SK-N-SH treated with all-trans-retinoic acid at 6 μM for 48 hours (cell line): Measurements from ENCODE around the gene PLS3.

Experiments used
- ATAC-seq: fragments of 200-7000 bp; cut with Tn5 transposase; 3 replicates; pipeline ENCODE4 v1.9.1; 2020; ENCODE audit warnings: mild to moderate bottlenecking, moderate library complexity
- ARNTL ChIP-seq: fragments of 450-650 bp; formaldehyde crosslinking; IDR thresholded peaks from 2 replicates; pipeline ENCODE4 v1.5.0; 2020; ENCODE audit warnings: low read depth, mild to moderate bottlenecking, moderate library complexity, borderline replicate concordance
- BACH2 ChIP-seq: fragments of 250-450 bp; sonication (Bioruptor Pico); IDR thresholded peaks from 2 replicates; pipeline ENCODE4 v1.9.0; 2021; ENCODE audit warnings: mild to moderate bottlenecking, borderline replicate concordance
- CSDC2 ChIP-seq: fragments of 250-450 bp; sonication (Bioruptor Pico); IDR thresholded peaks from 2 replicates; pipeline ENCODE4 v1.5.0; 2020; ENCODE audit warnings: mild to moderate bottlenecking, moderate library complexity
- ESRRG ChIP-seq: fragments of 250-450 bp; sonication (Bioruptor Pico); IDR thresholded peaks from 2 replicates; pipeline ENCODE4 v1.6.1; 2021; ENCODE audit warnings: mild to moderate bottlenecking
- GLIS3 ChIP-seq: fragments of 250-450 bp; sonication (Bioruptor Pico); IDR thresholded peaks from 2 replicates; pipeline ENCODE4 v1.5.0; 2020; ENCODE audit warnings: mild to moderate bottlenecking, moderate library complexity
- ISL1 ChIP-seq: fragments of 250-450 bp; sonication (Bioruptor Pico); IDR thresholded peaks from 2 replicates; pipeline ENCODE4 v2.1.2; 2022; ENCODE audit warnings: mild to moderate bottlenecking, moderate library complexity
- PPARA ChIP-seq: fragments of 250-450 bp; sonication (Bioruptor Pico); IDR thresholded peaks from 2 replicates; pipeline ENCODE4 v1.5.0; 2020; ENCODE audit warnings: mild to moderate bottlenecking, borderline replicate concordance
- RARB ChIP-seq: fragments of 250-450 bp; sonication (Bioruptor Pico); IDR thresholded peaks from 2 replicates; pipeline ENCODE4 v1.8.0; 2021; ENCODE audit warnings: mild to moderate bottlenecking, moderate library complexity
- TCF4 ChIP-seq: fragments of 250-450 bp; sonication (Bioruptor Pico); IDR thresholded peaks from 2 replicates; pipeline ENCODE4 v1.8.0; 2021; ENCODE audit warnings: mild to moderate bottlenecking, moderate library complexity, borderline replicate concordance
- ZC3H10 ChIP-seq: fragments of 250-450 bp; sonication (Bioruptor Pico); IDR thresholded peaks from 2 replicates; pipeline ENCODE4 v1.5.1; 2021; ENCODE audit warnings: mild to moderate bottlenecking, moderate library complexity
- ZFP30 ChIP-seq: fragments of 450-650 bp; formaldehyde crosslinking; IDR thresholded peaks from 2 replicates; pipeline ENCODE4 v1.5.0; 2022; ENCODE audit warnings: mild to moderate bottlenecking, moderate library complexity
- ZNF565 ChIP-seq: fragments of 450-650 bp; formaldehyde crosslinking; conservative IDR thresholded peaks from 2 replicates; pipeline ENCODE4 v1.5.0; 2020; ENCODE audit warnings: low read depth, mild to moderate bottlenecking, moderate library complexity
- ZNF70 ChIP-seq: fragments of 450-650 bp; formaldehyde crosslinking; IDR thresholded peaks from 2 replicates; pipeline ENCODE4 v1.5.0; 2020; ENCODE audit warnings: mild to moderate bottlenecking, moderate library complexity
- TF ChIP-seq, protein P1 (sequence below): fragments of 250-450 bp; sonication (Bioruptor Pico); IDR thresholded peaks from 2 replicates; pipeline ENCODE4 v1.8.0; 2020; ENCODE audit warnings: mild to moderate bottlenecking, moderate library complexity, borderline replicate concordance
- TF ChIP-seq, protein P2 (sequence below): fragments of 250-450 bp; sonication (Bioruptor Pico); IDR thresholded peaks from 2 replicates; pipeline ENCODE4 v1.5.1; 2020; ENCODE audit warnings: low read depth, mild to moderate bottlenecking, moderate library complexity
- TF ChIP-seq, protein P3 (sequence below): fragments of 250-450 bp; sonication (Bioruptor Pico); IDR thresholded peaks from 2 replicates; pipeline ENCODE4 v1.8.0; 2021; ENCODE audit warnings: low read depth, mild to moderate bottlenecking, moderate library complexity, borderline replicate concordance
- TF ChIP-seq, protein P4 (sequence below): fragments of 250-450 bp; sonication (Bioruptor Pico); IDR thresholded peaks from 2 replicates; pipeline ENCODE4 v1.5.1; 2021; ENCODE audit warnings: mild to moderate bottlenecking, moderate library complexity
- TF ChIP-seq, protein P5 (sequence below): fragments of 250-450 bp; sonication (Bioruptor Pico); IDR thresholded peaks from 2 replicates; pipeline ENCODE4 v1.5.0; 2020; ENCODE audit warnings: mild to moderate bottlenecking, moderate library complexity

PLS3 gene

DNA sequence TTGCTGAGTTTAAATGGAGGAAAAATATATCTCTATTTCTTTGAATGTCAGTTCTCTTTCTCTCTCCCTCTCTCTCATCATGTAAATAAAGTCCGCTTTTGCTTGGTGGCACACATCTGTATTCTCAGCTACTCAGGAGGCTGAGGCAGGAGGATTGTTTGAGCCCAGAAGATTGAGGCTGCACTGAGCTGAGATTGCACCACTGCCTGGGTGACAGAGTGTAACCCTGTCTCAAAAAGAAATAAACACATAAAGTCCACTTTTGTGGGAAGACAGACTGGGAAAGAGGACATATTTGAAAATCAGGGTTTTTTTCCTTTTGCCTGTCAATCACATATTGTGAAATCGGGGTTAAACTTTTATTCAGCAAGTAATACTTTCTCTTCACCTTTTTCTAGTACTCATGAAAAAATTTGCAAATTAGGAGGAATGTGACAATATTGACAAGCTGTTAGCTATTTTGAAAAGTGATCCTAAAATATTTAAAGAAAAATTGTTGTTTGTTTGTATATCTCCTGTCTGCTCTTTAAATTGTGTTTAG lies 42.6 kb downstream of the PLS3 start:
- ATAC-seq = no peak
- TF ChIP-seq ZC3H10 (CRISPR knock-in tag) (no peak), ISL1 (CRISPR knock-in tag) (no peak), GLIS3 (CRISPR knock-in tag) (no peak), CSDC2 (no peak), BACH2 (no peak), ARNTL (no peak)
- TF ChIP-seq, protein P1, sequence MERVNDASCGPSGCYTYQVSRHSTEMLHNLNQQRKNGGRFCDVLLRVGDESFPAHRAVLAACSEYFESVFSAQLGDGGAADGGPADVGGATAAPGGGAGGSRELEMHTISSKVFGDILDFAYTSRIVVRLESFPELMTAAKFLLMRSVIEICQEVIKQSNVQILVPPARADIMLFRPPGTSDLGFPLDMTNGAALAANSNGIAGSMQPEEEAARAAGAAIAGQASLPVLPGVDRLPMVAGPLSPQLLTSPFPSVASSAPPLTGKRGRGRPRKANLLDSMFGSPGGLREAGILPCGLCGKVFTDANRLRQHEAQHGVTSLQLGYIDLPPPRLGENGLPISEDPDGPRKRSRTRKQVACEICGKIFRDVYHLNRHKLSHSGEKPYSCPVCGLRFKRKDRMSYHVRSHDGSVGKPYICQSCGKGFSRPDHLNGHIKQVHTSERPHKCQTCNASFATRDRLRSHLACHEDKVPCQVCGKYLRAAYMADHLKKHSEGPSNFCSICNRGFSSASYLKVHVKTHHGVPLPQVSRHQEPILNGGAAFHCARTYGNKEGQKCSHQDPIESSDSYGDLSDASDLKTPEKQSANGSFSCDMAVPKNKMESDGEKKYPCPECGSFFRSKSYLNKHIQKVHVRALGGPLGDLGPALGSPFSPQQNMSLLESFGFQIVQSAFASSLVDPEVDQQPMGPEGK (CRISPR knock-in tag) = no peak

DNA sequence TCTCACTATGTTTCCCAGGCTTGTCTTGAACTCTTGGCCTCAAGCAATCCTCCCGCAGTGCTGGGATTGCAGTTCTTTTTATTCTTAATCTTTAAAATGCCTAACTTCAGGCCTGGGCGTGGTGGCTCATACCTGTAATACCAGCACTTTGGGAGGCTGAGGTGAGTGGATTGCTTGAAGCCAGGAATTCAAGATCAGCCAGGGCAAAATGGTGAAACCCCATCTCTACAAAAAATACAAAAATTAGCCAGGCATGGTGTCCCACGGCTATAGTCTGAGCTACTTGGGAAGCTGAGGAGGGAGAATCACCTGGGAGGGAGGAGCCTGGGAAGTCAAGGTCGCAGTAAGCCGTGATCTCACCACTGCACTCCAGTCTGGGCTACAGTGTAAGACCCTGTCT lies 45.9 kb downstream of the PLS3 start:
- ATAC-seq = no peak
- TF ChIP-seq, protein P2, sequence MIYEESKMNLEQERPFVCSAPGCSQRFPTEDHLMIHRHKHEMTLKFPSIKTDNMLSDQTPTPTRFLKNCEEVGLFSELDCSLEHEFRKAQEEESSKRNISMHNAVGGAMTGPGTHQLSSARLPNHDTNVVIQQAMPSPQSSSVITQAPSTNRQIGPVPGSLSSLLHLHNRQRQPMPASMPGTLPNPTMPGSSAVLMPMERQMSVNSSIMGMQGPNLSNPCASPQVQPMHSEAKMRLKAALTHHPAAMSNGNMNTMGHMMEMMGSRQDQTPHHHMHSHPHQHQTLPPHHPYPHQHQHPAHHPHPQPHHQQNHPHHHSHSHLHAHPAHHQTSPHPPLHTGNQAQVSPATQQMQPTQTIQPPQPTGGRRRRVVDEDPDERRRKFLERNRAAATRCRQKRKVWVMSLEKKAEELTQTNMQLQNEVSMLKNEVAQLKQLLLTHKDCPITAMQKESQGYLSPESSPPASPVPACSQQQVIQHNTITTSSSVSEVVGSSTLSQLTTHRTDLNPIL (CRISPR knock-in tag) = no peak
- TF ChIP-seq, protein P3, sequence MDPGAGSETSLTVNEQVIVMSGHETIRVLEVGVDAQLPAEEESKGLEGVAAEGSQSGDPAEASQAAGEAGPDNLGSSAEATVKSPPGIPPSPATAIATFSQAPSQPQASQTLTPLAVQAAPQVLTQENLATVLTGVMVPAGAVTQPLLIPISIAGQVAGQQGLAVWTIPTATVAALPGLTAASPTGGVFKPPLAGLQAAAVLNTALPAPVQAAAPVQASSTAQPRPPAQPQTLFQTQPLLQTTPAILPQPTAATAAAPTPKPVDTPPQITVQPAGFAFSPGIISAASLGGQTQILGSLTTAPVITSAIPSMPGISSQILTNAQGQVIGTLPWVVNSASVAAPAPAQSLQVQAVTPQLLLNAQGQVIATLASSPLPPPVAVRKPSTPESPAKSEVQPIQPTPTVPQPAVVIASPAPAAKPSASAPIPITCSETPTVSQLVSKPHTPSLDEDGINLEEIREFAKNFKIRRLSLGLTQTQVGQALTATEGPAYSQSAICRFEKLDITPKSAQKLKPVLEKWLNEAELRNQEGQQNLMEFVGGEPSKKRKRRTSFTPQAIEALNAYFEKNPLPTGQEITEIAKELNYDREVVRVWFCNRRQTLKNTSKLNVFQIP (CRISPR knock-in tag) = no peak
- TF ChIP-seq BACH2 (no peak), GLIS3 (CRISPR knock-in tag) (no peak), ZFP30 (no peak), ESRRG (CRISPR knock-in tag) (no peak), TCF4 (no peak), ISL1 (CRISPR knock-in tag) (no peak), ZNF565 (CRISPR knock-in tag) (no peak), ZNF70 (CRISPR knock-in tag) (no peak)
- TF ChIP-seq, protein P4, sequence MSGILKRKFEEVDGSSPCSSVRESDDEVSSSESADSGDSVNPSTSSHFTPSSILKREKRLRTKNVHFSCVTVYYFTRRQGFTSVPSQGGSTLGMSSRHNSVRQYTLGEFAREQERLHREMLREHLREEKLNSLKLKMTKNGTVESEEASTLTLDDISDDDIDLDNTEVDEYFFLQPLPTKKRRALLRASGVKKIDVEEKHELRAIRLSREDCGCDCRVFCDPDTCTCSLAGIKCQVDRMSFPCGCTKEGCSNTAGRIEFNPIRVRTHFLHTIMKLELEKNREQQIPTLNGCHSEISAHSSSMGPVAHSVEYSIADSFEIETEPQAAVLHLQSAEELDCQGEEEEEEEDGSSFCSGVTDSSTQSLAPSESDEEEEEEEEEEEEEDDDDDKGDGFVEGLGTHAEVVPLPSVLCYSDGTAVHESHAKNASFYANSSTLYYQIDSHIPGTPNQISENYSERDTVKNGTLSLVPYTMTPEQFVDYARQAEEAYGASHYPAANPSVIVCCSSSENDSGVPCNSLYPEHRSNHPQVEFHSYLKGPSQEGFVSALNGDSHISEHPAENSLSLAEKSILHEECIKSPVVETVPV (CRISPR knock-in tag) = no peak
- TF ChIP-seq, protein P5, sequence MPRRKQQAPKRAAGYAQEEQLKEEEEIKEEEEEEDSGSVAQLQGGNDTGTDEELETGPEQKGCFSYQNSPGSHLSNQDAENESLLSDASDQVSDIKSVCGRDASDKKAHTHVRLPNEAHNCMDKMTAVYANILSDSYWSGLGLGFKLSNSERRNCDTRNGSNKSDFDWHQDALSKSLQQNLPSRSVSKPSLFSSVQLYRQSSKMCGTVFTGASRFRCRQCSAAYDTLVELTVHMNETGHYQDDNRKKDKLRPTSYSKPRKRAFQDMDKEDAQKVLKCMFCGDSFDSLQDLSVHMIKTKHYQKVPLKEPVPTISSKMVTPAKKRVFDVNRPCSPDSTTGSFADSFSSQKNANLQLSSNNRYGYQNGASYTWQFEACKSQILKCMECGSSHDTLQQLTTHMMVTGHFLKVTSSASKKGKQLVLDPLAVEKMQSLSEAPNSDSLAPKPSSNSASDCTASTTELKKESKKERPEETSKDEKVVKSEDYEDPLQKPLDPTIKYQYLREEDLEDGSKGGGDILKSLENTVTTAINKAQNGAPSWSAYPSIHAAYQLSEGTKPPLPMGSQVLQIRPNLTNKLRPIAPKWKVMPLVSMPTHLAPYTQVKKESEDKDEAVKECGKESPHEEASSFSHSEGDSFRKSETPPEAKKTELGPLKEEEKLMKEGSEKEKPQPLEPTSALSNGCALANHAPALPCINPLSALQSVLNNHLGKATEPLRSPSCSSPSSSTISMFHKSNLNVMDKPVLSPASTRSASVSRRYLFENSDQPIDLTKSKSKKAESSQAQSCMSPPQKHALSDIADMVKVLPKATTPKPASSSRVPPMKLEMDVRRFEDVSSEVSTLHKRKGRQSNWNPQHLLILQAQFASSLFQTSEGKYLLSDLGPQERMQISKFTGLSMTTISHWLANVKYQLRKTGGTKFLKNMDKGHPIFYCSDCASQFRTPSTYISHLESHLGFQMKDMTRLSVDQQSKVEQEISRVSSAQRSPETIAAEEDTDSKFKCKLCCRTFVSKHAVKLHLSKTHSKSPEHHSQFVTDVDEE (CRISPR knock-in tag) = no peak
- TF ChIP-seq, all 23 proteins: peak for 0

DNA sequence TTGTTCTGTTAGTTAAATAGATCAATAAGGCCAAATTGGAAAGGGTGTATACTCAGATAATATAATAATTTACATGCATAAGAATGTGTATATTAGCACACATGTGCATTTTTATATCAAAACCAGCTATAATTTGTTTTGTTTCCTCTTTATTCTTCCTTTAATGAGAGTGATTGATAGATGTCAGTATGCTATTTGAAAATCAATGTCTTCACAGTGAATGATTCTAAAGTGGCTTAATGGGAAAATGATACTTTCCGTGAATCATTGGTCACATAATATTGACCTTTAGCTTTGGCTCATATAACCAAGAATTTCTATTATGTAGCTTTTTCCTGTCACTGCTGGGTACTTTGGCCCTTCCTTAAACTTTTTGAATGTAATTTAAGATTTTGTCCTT lies 48.6 kb downstream of the PLS3 start:
- TF ChIP-seq BACH2 (no peak), ISL1 (CRISPR knock-in tag) (no peak), RARB (no peak), PPARA (CRISPR knock-in tag) (no peak), TCF4 (no peak), ZNF70 (CRISPR knock-in tag) (no peak)
- TF ChIP-seq, protein P4 (CRISPR knock-in tag) = no peak
- TF ChIP-seq, all 23 proteins: peak for 0
- no peak for ATAC-seq
